ENCODE data around the gene PDZD7. TPM values are rescaled to one million over a fixed set of nuclear protein-coding genes. Genes with fewer than 3 reads are reported as not detected.

The PDZD7 gene
- total RNA-seq, 1 experiment from 2014 or later = 2.6 TPM

DNA sequence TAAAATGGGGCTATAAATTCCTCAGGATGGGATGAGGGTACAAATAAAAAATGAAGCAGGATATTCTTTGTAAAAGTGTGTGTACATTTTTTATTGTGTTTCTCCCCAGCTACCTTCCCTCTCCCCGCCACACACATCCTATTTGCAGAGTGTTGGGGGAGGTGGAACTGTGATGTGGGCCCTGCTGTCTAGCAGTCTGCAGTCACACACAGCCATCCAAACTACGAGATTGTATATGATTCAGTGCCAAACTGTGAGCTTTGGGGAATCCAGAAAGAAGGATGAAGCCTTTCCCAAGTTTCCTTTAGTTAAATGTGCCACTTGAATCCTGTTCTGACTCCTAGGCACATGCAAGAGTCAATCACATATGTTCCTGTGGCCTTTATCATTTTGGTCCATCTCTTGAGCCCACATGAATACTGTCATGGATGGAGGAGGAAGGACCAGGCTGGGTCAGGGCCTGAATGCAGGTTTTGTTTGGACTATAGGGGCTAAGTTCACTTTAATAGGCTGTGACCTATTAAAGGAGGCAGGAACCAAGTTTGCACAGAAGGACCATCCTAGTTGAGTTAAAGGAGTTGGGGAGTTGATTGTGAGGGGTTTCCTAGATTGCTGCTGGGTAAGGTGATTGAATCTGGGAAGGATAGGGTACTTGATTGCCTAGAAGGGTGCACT, 62.7 kb downstream of the PDZD7 start:
- H3K9me3 ChIP-seq (ENCODE audit: low read length) = no peaks in the 10 kb centered on the region
- no peak overlapping the region for H3K4me3 ChIP-seq (ENCODE audit: low read length)
- H3K9me2 ChIP-seq (replicated peaks; ENCODE audit: insufficient read depth, low read length) = no peaks in the 10 kb centered on the region
- H4K20me1 ChIP-seq (ENCODE audit: insufficient read depth, low read depth, low read length) = no peaks in the 10 kb centered on the region
- H3K4me1 ChIP-seq (ENCODE audit: low read length) = peaks cover 11% of the 10 kb centered on the region
- H3K79me2 ChIP-seq (ENCODE audit: low read length) = no peaks in the 10 kb centered on the region
- H2AFZ ChIP-seq (ENCODE audit: low read length) = no peak overlapping the region
- no peak overlapping the region for H3K9ac ChIP-seq (ENCODE audit: low read length)
- no peaks in the 10 kb centered on the region; the same call in 1 of the 2 replicates for H3K36me3 ChIP-seq (ENCODE audit: insufficient read depth, low read length)
- no peak overlapping the region for H3K27ac ChIP-seq (ENCODE audit: low read length)
- H3K27me3 ChIP-seq (ENCODE audit: low read length) = no peaks in the 10 kb centered on the region
- DNase-seq = no peak
- no peak overlapping the region for H3K4me2 ChIP-seq (ENCODE audit: low read depth, low read length, poor library complexity, severe bottlenecking)

DNA sequence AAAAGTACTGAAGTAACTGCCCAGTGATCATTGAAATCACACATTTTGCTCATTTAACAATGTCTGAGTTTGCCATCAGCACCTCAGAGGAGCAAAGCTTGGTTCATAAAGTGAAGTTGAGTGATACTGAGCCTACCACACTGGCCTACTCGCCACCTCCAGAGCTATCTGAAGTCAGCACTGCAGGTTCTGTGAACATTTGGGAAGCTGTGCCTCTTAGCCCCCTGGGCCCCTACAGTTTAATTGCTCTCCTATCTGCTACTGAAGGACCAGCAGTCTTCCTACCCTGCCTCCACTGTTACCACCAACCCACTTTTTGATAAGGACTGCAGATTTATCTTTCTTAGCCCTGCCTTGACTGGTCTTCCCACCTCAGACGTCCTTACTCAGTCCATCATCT, 63.6 kb downstream of the PDZD7 start:
- H3K4me1 ChIP-seq (ENCODE audit: low read length) = peaks cover 11% of the 10 kb centered on the region
- no peaks in the 10 kb centered on the region for H3K79me2 ChIP-seq (ENCODE audit: low read length)
- H3K36me3 ChIP-seq (ENCODE audit: insufficient read depth, low read length) = peaks cover 8% of the 10 kb centered on the region; the same call in 1 of the 2 replicates
- H2AFZ ChIP-seq (ENCODE audit: low read length) = no peak overlapping the region
- no peak overlapping the region for H3K9ac ChIP-seq (ENCODE audit: low read length)
- H4K20me1 ChIP-seq (ENCODE audit: insufficient read depth, low read depth, low read length) = no peaks in the 10 kb centered on the region
- H3K9me3 ChIP-seq (ENCODE audit: low read length) = no peaks in the 10 kb centered on the region
- H3K9me2 ChIP-seq (replicated peaks; ENCODE audit: insufficient read depth, low read length) = no peaks in the 10 kb centered on the region
- no peak overlapping the region for H3K27ac ChIP-seq (ENCODE audit: low read length)
- no peak for DNase-seq
- H3K27me3 ChIP-seq (ENCODE audit: low read length) = no peaks in the 10 kb centered on the region
- no peak overlapping the region for H3K4me3 ChIP-seq (ENCODE audit: low read length)
- no peak overlapping the region for H3K4me2 ChIP-seq (ENCODE audit: low read depth, low read length, poor library complexity, severe bottlenecking)

- no peak overlapping the region for H3K4me2 ChIP-seq (ENCODE audit: low read depth, low read length, poor library complexity, severe bottlenecking)
- peaks cover 13% of the 10 kb centered on the region; the same call in 1 of the 2 replicates for H3K36me3 ChIP-seq (ENCODE audit: insufficient read depth, low read length)
- no peaks in the 10 kb centered on the region for H3K79me2 ChIP-seq (ENCODE audit: low read length)
- H3K9me3 ChIP-seq (ENCODE audit: low read length) = no peaks in the 10 kb centered on the region
- no peaks in the 10 kb centered on the region for H4K20me1 ChIP-seq (ENCODE audit: insufficient read depth, low read depth, low read length)
- H3K9me2 ChIP-seq (replicated peaks; ENCODE audit: insufficient read depth, low read length) = no peaks in the 10 kb centered on the region
- H3K4me1 ChIP-seq (ENCODE audit: low read length) = peaks cover 11% of the 10 kb centered on the region
- no peak overlapping the region for H3K27ac ChIP-seq (ENCODE audit: low read length)
- no peak overlapping the region for H2AFZ ChIP-seq (ENCODE audit: low read length)
- H3K9ac ChIP-seq (ENCODE audit: low read length) = no peak overlapping the region
- no peak for DNase-seq
- no peaks in the 10 kb centered on the region for H3K27me3 ChIP-seq (ENCODE audit: low read length)
- no peak overlapping the region for H3K4me3 ChIP-seq (ENCODE audit: low read length)
These were observed 64.0 kb downstream of the PDZD7 start for GRCh38 chr10:100966887-100967286.

GRCh38 chr10:100965820-100966219, 65.1 kb downstream of the PDZD7 start:
- H3K4me3 ChIP-seq (ENCODE audit: low read length) = no peak overlapping the region
- peaks cover 14% of the 10 kb centered on the region; the same call in 1 of the 2 replicates for H3K36me3 ChIP-seq (ENCODE audit: insufficient read depth, low read length)
- H3K9me3 ChIP-seq (ENCODE audit: low read length) = no peaks in the 10 kb centered on the region
- no peak overlapping the region for H3K27ac ChIP-seq (ENCODE audit: low read length)
- H3K4me2 ChIP-seq (ENCODE audit: low read depth, low read length, poor library complexity, severe bottlenecking) = no peak overlapping the region
- DNase-seq = no peak
- H3K79me2 ChIP-seq (ENCODE audit: low read length) = no peaks in the 10 kb centered on the region
- H3K9ac ChIP-seq (ENCODE audit: low read length) = no peak overlapping the region
- H3K27me3 ChIP-seq (ENCODE audit: low read length) = no peaks in the 10 kb centered on the region
- H4K20me1 ChIP-seq (ENCODE audit: insufficient read depth, low read depth, low read length) = no peaks in the 10 kb centered on the region
- H3K9me2 ChIP-seq (replicated peaks; ENCODE audit: insufficient read depth, low read length) = no peaks in the 10 kb centered on the region
- no peak overlapping the region for H2AFZ ChIP-seq (ENCODE audit: low read length)
- H3K4me1 ChIP-seq (ENCODE audit: low read length) = peaks cover 11% of the 10 kb centered on the region

- H4K20me1 ChIP-seq (ENCODE audit: insufficient read depth, low read depth, low read length) = no peaks in the 10 kb centered on the region
- H3K27ac ChIP-seq (ENCODE audit: low read length) = no peak overlapping the region
- H2AFZ ChIP-seq (ENCODE audit: low read length) = no peak overlapping the region
- H3K36me3 ChIP-seq (ENCODE audit: insufficient read depth, low read length) = peaks cover 27% of the 10 kb centered on the region; the same call in 1 of the 2 replicates
- no peaks in the 10 kb centered on the region for H3K9me2 ChIP-seq (replicated peaks; ENCODE audit: insufficient read depth, low read length)
- H3K4me1 ChIP-seq (ENCODE audit: low read length) = peaks cover 17% of the 10 kb centered on the region
- H3K4me2 ChIP-seq (ENCODE audit: low read depth, low read length, poor library complexity, severe bottlenecking) = no peak overlapping the region
- H3K79me2 ChIP-seq (ENCODE audit: low read length) = no peaks in the 10 kb centered on the region
- H3K9ac ChIP-seq (ENCODE audit: low read length) = no peak overlapping the region
- no peak overlapping the region for H3K4me3 ChIP-seq (ENCODE audit: low read length)
- no peak for DNase-seq
- no peaks in the 10 kb centered on the region for H3K27me3 ChIP-seq (ENCODE audit: low read length)
- no peaks in the 10 kb centered on the region for H3K9me3 ChIP-seq (ENCODE audit: low read length)
These were observed 67.1 kb downstream of the PDZD7 start for GRCh38 chr10:100963826-100964225.

DNA sequence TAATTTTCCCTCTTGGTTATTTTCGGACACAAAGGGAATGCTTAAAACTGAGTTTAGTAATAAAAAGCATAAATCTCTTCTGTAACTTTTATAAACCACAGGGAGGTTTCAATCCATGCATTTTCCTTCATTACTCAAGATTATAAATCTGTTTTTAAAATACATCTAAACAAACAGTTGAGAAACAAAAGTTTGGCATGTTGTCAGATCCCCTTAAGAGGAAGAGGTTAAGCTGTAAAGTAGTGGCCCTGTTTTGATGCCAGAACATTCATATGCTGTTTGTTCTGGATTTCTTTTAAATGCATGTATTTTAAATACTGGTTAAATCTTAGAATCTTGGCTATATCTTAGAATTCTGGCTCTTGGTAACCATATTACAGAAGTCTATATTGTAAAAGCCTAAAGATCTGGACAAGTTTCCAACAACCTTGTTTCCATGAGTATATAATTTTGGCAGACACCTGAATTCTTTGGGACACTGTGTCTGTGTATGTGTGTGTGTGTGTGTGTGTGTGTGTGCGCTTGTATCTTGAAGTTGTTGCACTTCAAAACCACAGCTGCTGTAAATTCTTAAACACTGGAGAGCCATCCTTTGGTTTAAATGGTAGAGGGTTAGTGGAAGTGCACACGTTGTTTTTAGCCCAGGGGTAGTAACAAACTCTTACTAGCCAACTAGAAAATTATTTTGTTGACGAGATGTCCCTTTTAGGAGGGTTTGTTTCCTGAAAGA, 68.4 kb downstream of the PDZD7 start:
- no peak overlapping the region for H3K4me2 ChIP-seq (ENCODE audit: low read depth, low read length, poor library complexity, severe bottlenecking)
- no peaks in the 10 kb centered on the region for H3K9me3 ChIP-seq (ENCODE audit: low read length)
- H3K79me2 ChIP-seq (ENCODE audit: low read length) = no peaks in the 10 kb centered on the region
- H3K27me3 ChIP-seq (ENCODE audit: low read length) = no peaks in the 10 kb centered on the region
- DNase-seq = no peak
- H3K9ac ChIP-seq (ENCODE audit: low read length) = no peak overlapping the region
- peaks cover 13% of the 10 kb centered on the region for H3K4me1 ChIP-seq (ENCODE audit: low read length)
- no peaks in the 10 kb centered on the region for H4K20me1 ChIP-seq (ENCODE audit: insufficient read depth, low read depth, low read length)
- no peak overlapping the region for H2AFZ ChIP-seq (ENCODE audit: low read length)
- H3K36me3 ChIP-seq (ENCODE audit: insufficient read depth, low read length) = peaks cover 29% of the 10 kb centered on the region; the same call in 1 of the 2 replicates
- H3K9me2 ChIP-seq (replicated peaks; ENCODE audit: insufficient read depth, low read length) = no peaks in the 10 kb centered on the region
- H3K27ac ChIP-seq (ENCODE audit: low read length) = no peak overlapping the region
- H3K4me3 ChIP-seq (ENCODE audit: low read length) = no peak overlapping the region

- H3K27ac ChIP-seq (ENCODE audit: low read length) = peak overlapping the region; percentile 40
- no peaks in the 10 kb centered on the region for H3K27me3 ChIP-seq (ENCODE audit: low read length)
- peaks cover 13% of the 10 kb centered on the region for H3K4me1 ChIP-seq (ENCODE audit: low read length)
- no peaks in the 10 kb centered on the region for H4K20me1 ChIP-seq (ENCODE audit: insufficient read depth, low read depth, low read length)
- no peak overlapping the region for H2AFZ ChIP-seq (ENCODE audit: low read length)
- peaks cover 31% of the 10 kb centered on the region; the same call in 1 of the 2 replicates for H3K36me3 ChIP-seq (ENCODE audit: insufficient read depth, low read length)
- no peak overlapping the region for H3K4me3 ChIP-seq (ENCODE audit: low read length)
- no peak for DNase-seq
- H3K79me2 ChIP-seq (ENCODE audit: low read length) = no peaks in the 10 kb centered on the region
- H3K9me2 ChIP-seq (replicated peaks; ENCODE audit: insufficient read depth, low read length) = no peaks in the 10 kb centered on the region
- no peaks in the 10 kb centered on the region for H3K9me3 ChIP-seq (ENCODE audit: low read length)
- no peak overlapping the region for H3K9ac ChIP-seq (ENCODE audit: low read length)
- peak overlapping the region; percentile 36 for H3K4me2 ChIP-seq (ENCODE audit: low read depth, low read length, poor library complexity, severe bottlenecking)
These were observed 70.7 kb downstream of the PDZD7 start for GRCh38 chr10:100960251-100960650.

Data from Karpas-422 (cell line).